ENCODE results near the gene PEAR1.

PEAR1 gene, protein sequence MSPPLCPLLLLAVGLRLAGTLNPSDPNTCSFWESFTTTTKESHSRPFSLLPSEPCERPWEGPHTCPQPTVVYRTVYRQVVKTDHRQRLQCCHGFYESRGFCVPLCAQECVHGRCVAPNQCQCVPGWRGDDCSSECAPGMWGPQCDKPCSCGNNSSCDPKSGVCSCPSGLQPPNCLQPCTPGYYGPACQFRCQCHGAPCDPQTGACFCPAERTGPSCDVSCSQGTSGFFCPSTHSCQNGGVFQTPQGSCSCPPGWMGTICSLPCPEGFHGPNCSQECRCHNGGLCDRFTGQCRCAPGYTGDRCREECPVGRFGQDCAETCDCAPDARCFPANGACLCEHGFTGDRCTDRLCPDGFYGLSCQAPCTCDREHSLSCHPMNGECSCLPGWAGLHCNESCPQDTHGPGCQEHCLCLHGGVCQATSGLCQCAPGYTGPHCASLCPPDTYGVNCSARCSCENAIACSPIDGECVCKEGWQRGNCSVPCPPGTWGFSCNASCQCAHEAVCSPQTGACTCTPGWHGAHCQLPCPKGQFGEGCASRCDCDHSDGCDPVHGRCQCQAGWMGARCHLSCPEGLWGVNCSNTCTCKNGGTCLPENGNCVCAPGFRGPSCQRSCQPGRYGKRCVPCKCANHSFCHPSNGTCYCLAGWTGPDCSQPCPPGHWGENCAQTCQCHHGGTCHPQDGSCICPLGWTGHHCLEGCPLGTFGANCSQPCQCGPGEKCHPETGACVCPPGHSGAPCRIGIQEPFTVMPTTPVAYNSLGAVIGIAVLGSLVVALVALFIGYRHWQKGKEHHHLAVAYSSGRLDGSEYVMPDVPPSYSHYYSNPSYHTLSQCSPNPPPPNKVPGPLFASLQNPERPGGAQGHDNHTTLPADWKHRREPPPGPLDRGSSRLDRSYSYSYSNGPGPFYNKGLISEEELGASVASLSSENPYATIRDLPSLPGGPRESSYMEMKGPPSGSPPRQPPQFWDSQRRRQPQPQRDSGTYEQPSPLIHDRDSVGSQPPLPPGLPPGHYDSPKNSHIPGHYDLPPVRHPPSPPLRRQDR

DNA sequence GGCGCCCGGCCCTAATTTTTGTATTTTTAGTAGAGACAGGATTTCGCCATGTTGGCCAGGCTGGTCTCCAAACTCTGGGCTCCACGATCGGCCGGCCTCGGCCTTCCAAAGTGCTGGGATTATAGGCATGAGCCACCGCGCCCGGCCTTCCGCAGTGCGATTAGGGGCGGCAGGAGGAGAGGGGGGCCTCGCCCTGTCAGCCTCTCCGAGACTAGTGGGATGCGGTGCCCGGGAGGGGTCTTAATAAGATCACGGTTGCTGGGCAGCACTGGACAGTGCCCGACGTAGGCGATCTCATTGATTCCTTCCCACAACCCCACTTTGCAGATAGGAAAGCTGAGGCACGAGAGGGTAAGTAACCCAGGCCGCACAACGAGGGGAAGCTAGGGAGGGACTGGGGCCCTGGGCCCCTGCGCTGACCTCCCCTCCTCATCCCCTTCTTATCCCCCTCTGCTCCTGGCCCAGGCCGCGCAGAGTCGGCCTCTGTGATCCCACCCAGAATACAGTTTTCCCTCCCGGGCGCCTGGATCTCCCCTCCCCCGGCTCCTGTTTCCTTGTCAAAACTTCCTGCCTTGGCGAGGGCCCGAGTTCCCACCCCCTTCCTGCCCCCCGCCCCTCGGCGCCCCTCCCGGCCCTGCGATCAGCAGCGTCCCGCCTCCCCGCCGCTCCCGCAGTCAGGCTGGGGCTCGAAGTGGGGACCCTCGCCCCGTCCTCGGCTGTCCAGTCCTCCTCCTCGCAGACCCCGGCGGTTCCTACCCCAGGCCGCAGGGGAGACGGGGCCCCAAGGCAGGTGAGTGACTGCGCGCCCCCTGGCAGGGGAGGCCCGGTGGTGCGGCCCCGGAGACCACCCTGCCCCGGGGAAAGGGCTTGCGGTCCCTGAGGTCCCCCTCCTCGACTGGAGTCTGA, at the start of gene PEAR1:
Gene PEAR1 (plus strand): TSS at position 671 of the 906 bp plus-strand sequence. CDS start 10,209 bp downstream, outside the sequence.
- no peaks in the 10 kb centered on the region for H3K9me3 Mint-ChIP-seq
- H3K27me3 Mint-ChIP-seq (ENCODE audit: low read depth) = peaks cover 52% of the 10 kb centered on the region
- no peaks in the 10 kb centered on the region for H3K36me3 Mint-ChIP-seq (ENCODE audit: low read depth)
- peak within 1 kb of the TSS; percentile 79 to 94 (median 83) for H3K27ac Mint-ChIP-seq
- H3K4me3 Mint-ChIP-seq = peak within 1 kb of the TSS; percentile 75 to 79 (median 78)
- TF ChIP-seq, protein P1, sequence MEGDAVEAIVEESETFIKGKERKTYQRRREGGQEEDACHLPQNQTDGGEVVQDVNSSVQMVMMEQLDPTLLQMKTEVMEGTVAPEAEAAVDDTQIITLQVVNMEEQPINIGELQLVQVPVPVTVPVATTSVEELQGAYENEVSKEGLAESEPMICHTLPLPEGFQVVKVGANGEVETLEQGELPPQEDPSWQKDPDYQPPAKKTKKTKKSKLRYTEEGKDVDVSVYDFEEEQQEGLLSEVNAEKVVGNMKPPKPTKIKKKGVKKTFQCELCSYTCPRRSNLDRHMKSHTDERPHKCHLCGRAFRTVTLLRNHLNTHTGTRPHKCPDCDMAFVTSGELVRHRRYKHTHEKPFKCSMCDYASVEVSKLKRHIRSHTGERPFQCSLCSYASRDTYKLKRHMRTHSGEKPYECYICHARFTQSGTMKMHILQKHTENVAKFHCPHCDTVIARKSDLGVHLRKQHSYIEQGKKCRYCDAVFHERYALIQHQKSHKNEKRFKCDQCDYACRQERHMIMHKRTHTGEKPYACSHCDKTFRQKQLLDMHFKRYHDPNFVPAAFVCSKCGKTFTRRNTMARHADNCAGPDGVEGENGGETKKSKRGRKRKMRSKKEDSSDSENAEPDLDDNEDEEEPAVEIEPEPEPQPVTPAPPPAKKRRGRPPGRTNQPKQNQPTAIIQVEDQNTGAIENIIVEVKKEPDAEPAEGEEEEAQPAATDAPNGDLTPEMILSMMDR (IDR thresholded peaks at IDR 0.05; ENCODE audit: unreplicated experiment in 3 of 3) = peak in 1 of 3 experiments; percentile 18
- peaks cover 47% of the 10 kb centered on the region for H3K4me1 Mint-ChIP-seq

DNA sequence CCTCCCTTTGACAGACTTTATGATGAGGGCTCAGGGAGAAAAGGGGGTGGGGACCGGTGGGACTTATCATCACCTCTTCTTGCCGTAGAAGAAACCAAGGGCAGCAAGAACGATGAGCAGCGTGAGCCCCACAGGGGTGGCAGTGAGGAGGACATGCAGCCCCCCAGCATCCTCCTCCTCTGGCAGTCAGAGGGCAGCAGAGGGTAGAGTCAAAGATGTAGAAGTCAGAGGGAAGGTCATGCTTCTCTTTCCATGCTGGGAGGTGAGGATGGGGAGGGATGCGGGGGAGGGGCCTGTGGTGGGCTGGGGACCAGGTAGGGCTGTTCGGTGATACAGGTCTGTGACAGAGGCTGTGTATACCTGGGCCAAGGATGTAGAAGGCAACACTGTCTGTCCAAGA, 49.4 kb upstream of the PEAR1 start:
- no peak overlapping the region for H3K4me3 Mint-ChIP-seq
- no peaks in the 10 kb centered on the region for H3K9me3 Mint-ChIP-seq
- H3K36me3 Mint-ChIP-seq (ENCODE audit: low read depth) = peaks cover 7% of the 10 kb centered on the region
- peaks cover 88% of the 10 kb centered on the region for H3K27me3 Mint-ChIP-seq (ENCODE audit: low read depth)
- H3K4me1 Mint-ChIP-seq = peaks cover 19% of the 10 kb centered on the region
- TF ChIP-seq, protein P1 (IDR thresholded peaks at IDR 0.05; ENCODE audit: unreplicated experiment in 3 of 3) = no peak
- no peak overlapping the region for H3K27ac Mint-ChIP-seq

DNA sequence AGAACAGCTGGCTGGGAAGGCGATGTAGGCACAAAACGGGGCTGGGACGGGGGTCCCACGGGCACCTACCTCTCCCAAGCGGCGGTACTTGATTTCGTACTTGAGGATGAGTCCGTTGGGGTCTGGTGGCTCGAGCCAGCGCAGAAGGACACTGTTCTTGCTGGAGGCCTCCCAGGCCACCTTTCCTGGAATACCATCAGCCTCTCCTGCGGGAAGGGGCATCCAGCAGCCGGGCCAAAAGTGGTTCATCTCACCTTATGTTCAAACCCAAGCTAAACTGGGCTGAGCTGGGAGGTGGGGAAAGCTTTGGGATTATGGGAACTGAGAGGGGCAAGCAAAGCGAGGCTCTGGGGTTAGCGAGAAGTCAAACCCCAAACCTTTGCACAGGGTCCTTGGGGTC, 48.9 kb upstream of the PEAR1 start:
- H3K36me3 Mint-ChIP-seq (ENCODE audit: low read depth) = peaks cover 7% of the 10 kb centered on the region
- H3K27ac Mint-ChIP-seq = no peak overlapping the region
- TF ChIP-seq, protein P1 (IDR thresholded peaks at IDR 0.05; ENCODE audit: unreplicated experiment in 3 of 3) = no peak
- no peaks in the 10 kb centered on the region for H3K9me3 Mint-ChIP-seq
- H3K4me1 Mint-ChIP-seq = peaks cover 19% of the 10 kb centered on the region
- H3K27me3 Mint-ChIP-seq (ENCODE audit: low read depth) = peaks cover 92% of the 10 kb centered on the region
- peak overlapping the region in 1 of 3 experiments; percentile 13 for H3K4me3 Mint-ChIP-seq

DNA sequence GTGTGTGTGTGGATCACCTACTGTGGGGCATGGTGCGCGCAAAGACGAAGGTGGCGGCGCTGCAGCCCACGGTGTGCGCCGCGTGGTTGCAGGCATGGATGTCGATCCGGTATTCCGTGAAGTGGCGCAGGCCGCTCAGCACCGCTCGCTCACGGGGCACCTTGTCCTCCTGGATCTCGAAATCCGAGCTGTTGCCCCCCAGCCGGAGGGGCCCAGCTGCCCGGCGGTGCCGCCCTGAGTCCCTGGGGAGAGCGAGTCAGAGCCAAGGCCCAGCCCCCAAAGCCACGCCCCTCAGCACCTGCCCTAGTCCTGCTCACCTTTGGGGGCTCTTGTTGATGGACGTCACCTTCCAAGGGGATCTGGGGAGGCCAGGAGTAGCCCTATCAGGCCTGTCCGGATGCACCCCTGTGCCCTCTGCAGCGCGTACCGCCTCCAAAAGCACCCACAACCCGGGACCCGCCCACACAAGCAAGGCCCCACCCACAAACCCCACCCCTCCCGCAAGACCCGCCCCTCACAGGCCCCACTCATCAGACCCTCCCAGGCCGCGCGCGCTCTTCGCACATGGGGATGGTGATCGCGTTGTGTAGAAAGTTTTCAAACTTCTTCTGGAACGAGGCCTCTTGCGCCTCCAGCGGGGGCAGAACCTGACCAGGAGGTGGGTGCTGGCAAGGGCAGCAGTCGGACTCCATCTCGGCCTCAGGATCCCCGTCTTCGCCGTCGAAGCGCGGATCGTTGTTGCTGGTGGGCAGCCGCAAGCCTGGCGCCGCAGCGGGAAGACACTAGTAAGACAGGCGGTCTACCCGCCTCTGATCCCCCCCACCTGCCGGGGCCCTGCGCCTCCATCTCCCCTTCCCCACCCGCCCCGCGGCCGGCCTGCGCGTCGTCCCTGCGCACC, 48.2 kb upstream of the PEAR1 start:
- Mint-ChIP-seq H3K36me3 (ENCODE audit: low read depth) (peaks cover 7% of the 10 kb centered on the region), H3K27ac (no peak overlapping the region), H3K27me3 (ENCODE audit: low read depth) (peaks cover 93% of the 10 kb centered on the region), H3K4me3 (peak overlapping the region in 2 of 3 experiments; percentile 45 to 64), H3K4me1 (peaks cover 19% of the 10 kb centered on the region), H3K9me3 (no peaks in the 10 kb centered on the region)
- TF ChIP-seq, protein P1 (IDR thresholded peaks at IDR 0.05; ENCODE audit: unreplicated experiment in 3 of 3) = no peak

All from nephron (organoid).